HEK293 (cell line): Measurements from ENCODE around the gene SPATA33.

Source experiments
- CTCF ChIA-PET: fragments of 350-600 bp; formaldehyde crosslinking; extraction: SDS; loops from one replicate; lab custom pipeline; 2021; ENCODE audit warnings: antibody characterized with exemption; lab: Yijun Ruan, JAX
- POLR2A ChIA-PET: fragments of 300-600 bp; formaldehyde crosslinking; extraction: SDS; loops from one replicate; lab custom pipeline; 2020; ENCODE audit warnings: antibody characterized with exemption, inconsistent platforms; lab: Yijun Ruan, JAX
- H3K27ac ChIP-seq: fragments of 200-500 bp; sonication (Bioruptor generic); 2 replicates; pipeline ENCODE4 v1.5.1; 2014; ENCODE audit warnings: low read depth, low read length, control low read depth, inconsistent platforms; ENCODE audit errors: extremely low read depth
- H3K36me3 ChIP-seq, 2 experiments: fragments of 200-500 bp in 1 of 2; sonication (Bioruptor generic) in 1 of 2; 1 replicate in 1 of 2; 2 replicates in 1 of 2; pipeline ENCODE4 v1.5.1; 2014 to 2017; ENCODE audit warnings: inconsistent platforms in 2 of 2, low read length in 2 of 2; ENCODE audit not compliant: control insufficient read depth in 2 of 2, insufficient read depth in 1 of 2
- H3K4me1 ChIP-seq: fragments of 200-500 bp; sonication (Bioruptor generic); 2 replicates; pipeline ENCODE4 v1.5.1; 2014; ENCODE audit warnings: mild to moderate bottlenecking, low read length, inconsistent platforms; ENCODE audit not compliant: control insufficient read depth, insufficient read depth
- H3K4me3 ChIP-seq: 2 replicates; pipeline ENCODE4 v1.5.1; 2011; ENCODE audit warnings: low read depth, mild to moderate bottlenecking, control low read depth, low read length, moderate library complexity
- H3K9me3 ChIP-seq: fragments of 200-500 bp; sonication (Bioruptor generic); 2 replicates; pipeline ENCODE4 v1.5.1; 2014; ENCODE audit warnings: low read depth, low read length, inconsistent platforms; ENCODE audit not compliant: control insufficient read depth, insufficient read depth
- BCL11A ChIP-seq: fragments of 450-650 bp; formaldehyde crosslinking; IDR thresholded peaks from 2 replicates; pipeline ENCODE4 v1.5.1; 2016; ENCODE audit warnings: low read depth, missing biosample characterization, missing genetic modification characterization
- KLF8 ChIP-seq: fragments of 450-650 bp; formaldehyde crosslinking; IDR thresholded peaks from 2 replicates; pipeline ENCODE4 v1.5.1; 2016; ENCODE audit warnings: missing biosample characterization, missing genetic modification characterization
- MZF1 ChIP-seq: fragments of 450-650 bp; formaldehyde crosslinking; IDR thresholded peaks from 2 replicates; pipeline ENCODE4 v1.5.1; 2017; ENCODE audit warnings: missing biosample characterization, missing genetic modification characterization, borderline replicate concordance
- PATZ1 ChIP-seq: fragments of 450-650 bp; formaldehyde crosslinking; IDR thresholded peaks from 2 replicates; pipeline ENCODE4 v1.5.1; 2016; ENCODE audit warnings: missing biosample characterization, missing genetic modification characterization
- SP2 ChIP-seq: fragments of 450-650 bp; formaldehyde crosslinking; IDR thresholded peaks from 2 replicates; pipeline ENCODE4 v1.5.1; 2016; ENCODE audit warnings: missing biosample characterization, missing genetic modification characterization
- TCF7L2 ChIP-seq: IDR thresholded peaks from 2 replicates; pipeline ENCODE4 v1.6.1; 2011; ENCODE audit warnings: low read depth, mild to moderate bottlenecking, inconsistent platforms, low read length, moderate library complexity, borderline replicate concordance
- ZBTB1 ChIP-seq: fragments of 450-650 bp; formaldehyde crosslinking; IDR thresholded peaks from 2 replicates; pipeline ENCODE4 v1.5.1; 2016; ENCODE audit warnings: missing biosample characterization, missing genetic modification characterization
- ZEB2 ChIP-seq: fragments of 450-650 bp; formaldehyde crosslinking; IDR thresholded peaks from 2 replicates; pipeline ENCODE4 v1.5.1; 2016; ENCODE audit warnings: missing biosample characterization, missing genetic modification characterization
- ZNF10 ChIP-seq: fragments of 450-650 bp; formaldehyde crosslinking; IDR thresholded peaks from 2 replicates; pipeline ENCODE4 v1.5.1; 2017; ENCODE audit warnings: missing biosample characterization, missing genetic modification characterization
- ZNF157 ChIP-seq: fragments of 450-650 bp; formaldehyde crosslinking; IDR thresholded peaks from 2 replicates; pipeline ENCODE4 v1.5.1; 2016; ENCODE audit warnings: missing biosample characterization, missing genetic modification characterization
- ZNF18 ChIP-seq: fragments of 450-650 bp; formaldehyde crosslinking; IDR thresholded peaks from 2 replicates; pipeline ENCODE4 v1.5.1; 2016; ENCODE audit warnings: missing biosample characterization, missing genetic modification characterization
- ZNF341 ChIP-seq: fragments of 450-650 bp; formaldehyde crosslinking; IDR thresholded peaks from 2 replicates; pipeline ENCODE4; 2016; ENCODE audit warnings: low read depth, missing biosample characterization, missing genetic modification characterization
- ZNF391 ChIP-seq: fragments of 450-650 bp; formaldehyde crosslinking; IDR thresholded peaks from 2 replicates; pipeline ENCODE4 v1.5.1; 2016; ENCODE audit warnings: low read depth, missing biosample characterization, missing genetic modification characterization, borderline replicate concordance
- ZNF416 ChIP-seq: fragments of 450-650 bp; formaldehyde crosslinking; IDR thresholded peaks from 2 replicates; pipeline ENCODE4 v1.5.1; 2016; ENCODE audit warnings: missing biosample characterization, missing genetic modification characterization
- ZNF488 ChIP-seq: fragments of 450-650 bp; formaldehyde crosslinking; IDR thresholded peaks from 2 replicates; pipeline ENCODE4 v1.5.1; 2016; ENCODE audit warnings: missing biosample characterization, missing genetic modification characterization
- ZNF501 ChIP-seq: fragments of 450-650 bp; formaldehyde crosslinking; IDR thresholded peaks from 2 replicates; pipeline ENCODE4 v1.5.1; 2016; ENCODE audit warnings: missing biosample characterization, missing genetic modification characterization
- ZNF548 ChIP-seq: fragments of 450-650 bp; formaldehyde crosslinking; IDR thresholded peaks from 2 replicates; pipeline ENCODE4 v1.5.1; 2016; ENCODE audit warnings: missing biosample characterization, missing genetic modification characterization
- ZNF561 ChIP-seq: fragments of 450-650 bp; IDR thresholded peaks from 2 replicates; pipeline ENCODE4 v1.5.1; 2018; ENCODE audit warnings: missing biosample characterization, missing genetic modification characterization, borderline replicate concordance
- ZNF585B ChIP-seq: fragments of 450-650 bp; formaldehyde crosslinking; IDR thresholded peaks from 2 replicates; pipeline ENCODE4 v1.5.1; 2016; ENCODE audit warnings: missing biosample characterization, missing genetic modification characterization
- ZNF621 ChIP-seq: fragments of 450-650 bp; formaldehyde crosslinking; IDR thresholded peaks from 2 replicates; pipeline ENCODE4 v1.5.1; 2017; ENCODE audit warnings: missing biosample characterization, missing genetic modification characterization
- ZNF645 ChIP-seq: fragments of 450-650 bp; formaldehyde crosslinking; IDR thresholded peaks from 2 replicates; pipeline ENCODE4; 2016; ENCODE audit warnings: missing biosample characterization, missing genetic modification characterization
- ZNF664 ChIP-seq: fragments of 450-650 bp; formaldehyde crosslinking; IDR thresholded peaks from 2 replicates; pipeline ENCODE4 v1.5.1; 2016; ENCODE audit warnings: missing biosample characterization, missing genetic modification characterization
- ZNF701 ChIP-seq: fragments of 450-650 bp; formaldehyde crosslinking; IDR thresholded peaks from 2 replicates; pipeline ENCODE4 v1.5.1; 2016; ENCODE audit warnings: missing biosample characterization, missing genetic modification characterization
- ZNF704 ChIP-seq: fragments of 450-650 bp; formaldehyde crosslinking; IDR thresholded peaks from 2 replicates; pipeline ENCODE4 v1.5.1; 2016; ENCODE audit warnings: missing biosample characterization, missing genetic modification characterization
- ZNF707 ChIP-seq: fragments of 450-650 bp; formaldehyde crosslinking; IDR thresholded peaks from 2 replicates; pipeline ENCODE4 v1.5.1; 2016; ENCODE audit warnings: missing biosample characterization, missing genetic modification characterization
- ZNF76 ChIP-seq: fragments of 450-650 bp; formaldehyde crosslinking; IDR thresholded peaks from 2 replicates; pipeline ENCODE4; 2016; ENCODE audit warnings: low read depth, missing biosample characterization, missing genetic modification characterization, borderline replicate concordance
- ZNF768 ChIP-seq: fragments of 450-650 bp; formaldehyde crosslinking; IDR thresholded peaks from 2 replicates; pipeline ENCODE4 v1.5.1; 2018; ENCODE audit warnings: missing biosample characterization, mild to moderate bottlenecking, missing genetic modification characterization
- ZNF777 ChIP-seq: fragments of 450-650 bp; formaldehyde crosslinking; IDR thresholded peaks from 2 replicates; pipeline ENCODE4 v1.5.1; 2017; ENCODE audit warnings: missing biosample characterization, missing genetic modification characterization, borderline replicate concordance
- ZSCAN18 ChIP-seq: fragments of 450-650 bp; formaldehyde crosslinking; IDR thresholded peaks from 2 replicates; pipeline ENCODE4 v1.5.1; 2016; ENCODE audit warnings: missing biosample characterization, missing genetic modification characterization

SPATA33 gene

GRCh38 chr16:89657442-89658220 is at the start of gene SPATA33, which contains the start of gene CHMP1A (continued):
- TF ChIP-seq ZNF157 (tag by site-specific recombination) (no peak), ZNF416 (tag by site-specific recombination) (no peak), ZNF561 (tag by site-specific recombination) (peak; percentile 64; the same call in 1 of the 2 replicates), KLF8 (tag by site-specific recombination) (peak; percentile 81; the same call in 1 of the 2 replicates), ZNF501 (tag by site-specific recombination) (no peak), ZNF585B (peak; percentile 44), ZNF707 (tag by site-specific recombination) (no peak), TCF7L2 (no peak), ZNF777 (tag by site-specific recombination) (no peak), ZNF664 (no peak), ZNF76 (tag by site-specific recombination) (peak; percentile 61; the same call in 1 of the 2 replicates), ZEB2 (tag by site-specific recombination) (peak; percentile 60), ZSCAN18 (tag by site-specific recombination) (no peak), BCL11A (tag by site-specific recombination) (no peak), ZNF18 (tag by site-specific recombination) (peak; percentile 59), ZNF768 (no peak), ZBTB1 (tag by site-specific recombination) (no peak), ZNF548 (tag by site-specific recombination) (no peak), SP2 (peak; percentile 83)

GRCh38 chr16:89607937-89608740 is 49.5 kb upstream of the SPATA33 start:
- H3K4me1 ChIP-seq, result peaks cover 4% of the 10 kb centered on the region; the same call in 1 of the 2 replicates
- H3K36me3 ChIP-seq, result no peaks in the 10 kb centered on the region
- no peak overlapping the region for H3K4me3 ChIP-seq
- POLR2A ChIA-PET, result no interaction called here
- CTCF ChIA-PET, result no interaction called here
- H3K27ac ChIP-seq, result no peak overlapping the region
- no peaks in the 10 kb centered on the region for H3K9me3 ChIP-seq
- TF ChIP-seq ZNF701 (no peak), ZNF707 (tag by site-specific recombination) (no peak), ZNF341 (tag by site-specific recombination) (no peak), MZF1 (tag by site-specific recombination) (no peak), ZNF645 (tag by site-specific recombination) (no peak), ZNF621 (no peak), ZNF391 (tag by site-specific recombination) (no peak), ZNF704 (tag by site-specific recombination) (no peak), ZNF488 (tag by site-specific recombination) (no peak), ZNF10 (tag by site-specific recombination) (no peak), ZNF416 (tag by site-specific recombination) (no peak), PATZ1 (tag by site-specific recombination) (no peak)
